Measurements from ENCODE around the gene NAV2.

NAV2 gene

GRCh38 chr11:19781351-19781750 is 68.7 kb downstream of the NAV2 start:
- TF ChIP-seq ZNF274 (IDR thresholded peaks at IDR 0.05; ENCODE audit: low read depth, low read length): no peak
- H3K4me3 ChIP-seq (ENCODE audit: low read length): no peak overlapping the region

GRCh38 chr11:19785265-19785664 is 72.6 kb downstream of the NAV2 start:
- no peak for TF ChIP-seq ZNF274 (IDR thresholded peaks at IDR 0.05; ENCODE audit: low read depth, low read length)
- no peak overlapping the region for H3K4me3 ChIP-seq (ENCODE audit: low read length)

- no peak overlapping the region for H3K4me3 ChIP-seq (ENCODE audit: low read length)
- no peak for TF ChIP-seq ZNF274 (IDR thresholded peaks at IDR 0.05; ENCODE audit: low read depth, low read length)
Measured at GRCh38 chr11:19786644-19787043, 74.0 kb downstream of the NAV2 start.

GRCh38 chr11:19788435-19788834 is 75.8 kb downstream of the NAV2 start:
- TF ChIP-seq ZNF274 (IDR thresholded peaks at IDR 0.05; ENCODE audit: low read depth, low read length): no peak

GRCh38 chr11:19789245-19789644 is 76.6 kb downstream of the NAV2 start:
- no peak for TF ChIP-seq ZNF274 (IDR thresholded peaks at IDR 0.05; ENCODE audit: low read depth, low read length)
- H3K4me3 ChIP-seq (ENCODE audit: low read length): no peak overlapping the region

More at GRCh38 chr11:19788435-19788834, 75.8 kb downstream of the NAV2 start:
- H3K4me3 ChIP-seq (ENCODE audit: low read length): no peak overlapping the region

- TF ChIP-seq ZNF274 (IDR thresholded peaks at IDR 0.05; ENCODE audit: low read depth, low read length): no peak
- no peak overlapping the region for H3K4me3 ChIP-seq (ENCODE audit: low read length)
Measured at GRCh38 chr11:19789835-19790710, 77.4 kb downstream of the NAV2 start.

GRCh38 chr11:19790831-19791552 is 78.4 kb downstream of the NAV2 start:
- no peak overlapping the region for H3K4me3 ChIP-seq (ENCODE audit: low read length)
- TF ChIP-seq ZNF274 (IDR thresholded peaks at IDR 0.05; ENCODE audit: low read depth, low read length): no peak

GRCh38 chr11:19792510-19792909 is 79.9 kb downstream of the NAV2 start:
- no peak for TF ChIP-seq ZNF274 (IDR thresholded peaks at IDR 0.05; ENCODE audit: low read depth, low read length)
- no peak overlapping the region for H3K4me3 ChIP-seq (ENCODE audit: low read length)

- no peak for TF ChIP-seq ZNF274 (IDR thresholded peaks at IDR 0.05; ENCODE audit: low read depth, low read length)
- no peak overlapping the region for H3K4me3 ChIP-seq (ENCODE audit: low read length)
Measured at GRCh38 chr11:19793326-19793725, 80.7 kb downstream of the NAV2 start.

GRCh38 chr11:19794161-19794560 is 81.5 kb downstream of the NAV2 start:
- no peak for TF ChIP-seq ZNF274 (IDR thresholded peaks at IDR 0.05; ENCODE audit: low read depth, low read length)
- no peak overlapping the region for H3K4me3 ChIP-seq (ENCODE audit: low read length)

GRCh38 chr11:19795082-19795481 is 82.4 kb downstream of the NAV2 start:
- H3K4me3 ChIP-seq (ENCODE audit: low read length): no peak overlapping the region

GRCh38 chr11:19800162-19800561 is 87.5 kb downstream of the NAV2 start:
- no peak for TF ChIP-seq ZNF274 (IDR thresholded peaks at IDR 0.05; ENCODE audit: low read depth, low read length)
- no peak overlapping the region for H3K4me3 ChIP-seq (ENCODE audit: low read length)

More at GRCh38 chr11:19795082-19795481, 82.4 kb downstream of the NAV2 start:
- TF ChIP-seq ZNF274 (IDR thresholded peaks at IDR 0.05; ENCODE audit: low read depth, low read length): no peak

- no peak for TF ChIP-seq ZNF274 (IDR thresholded peaks at IDR 0.05; ENCODE audit: low read depth, low read length)
- no peak overlapping the region for H3K4me3 ChIP-seq (ENCODE audit: low read length)
Measured at GRCh38 chr11:19800714-19801519, 88.3 kb downstream of the NAV2 start.

- no peak for TF ChIP-seq ZNF274 (IDR thresholded peaks at IDR 0.05; ENCODE audit: low read depth, low read length)
- no peak overlapping the region for H3K4me3 ChIP-seq (ENCODE audit: low read length)
Measured at GRCh38 chr11:19802773-19803293, 90.2 kb downstream of the NAV2 start.
